GM23338 (cell line): Measurements from ENCODE around the gene KDR. TPM values are rescaled to one million over a fixed set of nuclear protein-coding genes. Genes with fewer than 3 reads are reported as not detected.

Experiments
- ATAC-seq: fragments of 200-7000 bp; cut with Tn5 transposase; 3 replicates; pipeline ENCODE4 v1.9.1; 2020
- DNase-seq: peaks from one replicate; pipeline ENCODE4 v3.0.0-alpha.2; 2015; ENCODE audit warnings: low spot score
- H2AFZ ChIP-seq: fragments of 200-600 bp; sonication (generic); 2 replicates; pipeline ENCODE4 v1.8.0; 2016; ENCODE audit warnings: antibody characterized with exemption, mild to moderate bottlenecking, moderate library complexity
- H3F3A ChIP-seq: fragments of 200-600 bp; sonication (generic); replicated peaks from 2 replicates; pipeline ENCODE4 v1.8.0; 2017; ENCODE audit warnings: antibody characterized with exemption, mixed run types, low read depth
- H3K27ac ChIP-seq: fragments of 200-600 bp; sonication (generic); 2 replicates; pipeline ENCODE4 v1.6.1; 2016; ENCODE audit warnings: low read depth
- H3K27me3 ChIP-seq: fragments of 200-600 bp; sonication (generic); 2 replicates; pipeline ENCODE4 v1.8.0; 2016; ENCODE audit warnings: mild to moderate bottlenecking, mixed run types, moderate library complexity; ENCODE audit not compliant: insufficient read depth
- H3K36me3 ChIP-seq: fragments of 200-600 bp; sonication (generic); 2 replicates; pipeline ENCODE4 v1.8.0; 2016; ENCODE audit warnings: mild to moderate bottlenecking; ENCODE audit not compliant: insufficient read depth
- H3K4me1 ChIP-seq: fragments of 200-600 bp; sonication (generic); 2 replicates; pipeline ENCODE4 v1.8.0; 2016; ENCODE audit warnings: mild to moderate bottlenecking, moderate library complexity; ENCODE audit not compliant: insufficient read depth
- H3K4me2 ChIP-seq: fragments of 200-600 bp; sonication (generic); 2 replicates; pipeline ENCODE4 v1.7.1; 2017; ENCODE audit warnings: mixed run types
- H3K4me3 ChIP-seq: fragments of 200-600 bp; sonication (generic); 2 replicates; pipeline ENCODE4 v1.6.1; 2016; ENCODE audit warnings: mixed run types
- H3K79me2 ChIP-seq: fragments of 200-600 bp; sonication (generic); replicated peaks from 2 replicates; pipeline ENCODE4 v1.8.0; 2017; ENCODE audit warnings: mild to moderate bottlenecking; ENCODE audit not compliant: insufficient read depth
- H3K9me2 ChIP-seq: fragments of 200-600 bp; sonication (generic); 2 replicates; pipeline ENCODE4 v1.8.0; 2017; ENCODE audit not compliant: insufficient read depth
- H4K20me1 ChIP-seq: fragments of 200-600 bp; sonication (generic); replicated peaks from 2 replicates; pipeline ENCODE4 v1.8.0; 2017; ENCODE audit warnings: mild to moderate bottlenecking; ENCODE audit not compliant: insufficient read depth
- H3K27ac Mint-ChIP-seq: 2 replicates; pipeline ENCODE4 v1.8.0; 2020; ENCODE audit warnings: inconsistent platforms, mild to moderate bottlenecking, moderate library complexity, mixed read lengths
- H3K27me3 Mint-ChIP-seq: 3 replicates; pipeline ENCODE4 v1.8.0; 2022; ENCODE audit warnings: low read depth, mild to moderate bottlenecking, moderate library complexity, mixed read lengths, inconsistent platforms; ENCODE audit not compliant: insufficient read depth, poor library complexity
- H3K36me3 Mint-ChIP-seq: 3 replicates; pipeline ENCODE4 v1.8.0; 2021; ENCODE audit warnings: low read depth, mild to moderate bottlenecking, inconsistent platforms, moderate library complexity, mixed read lengths
- H3K4me1 Mint-ChIP-seq: 3 replicates; pipeline ENCODE4 v1.8.0; 2020; ENCODE audit warnings: mild to moderate bottlenecking, inconsistent platforms, mixed read lengths
- H3K4me3 Mint-ChIP-seq: 3 replicates; pipeline ENCODE4 v1.8.0; 2021; ENCODE audit warnings: moderate library complexity, mild to moderate bottlenecking, inconsistent platforms, mixed read lengths
- H3K9me3 Mint-ChIP-seq: 3 replicates; pipeline ENCODE4 v1.8.0; 2020; ENCODE audit warnings: moderate library complexity, mild to moderate bottlenecking, inconsistent platforms, mixed read lengths
- CREB1 ChIP-seq: fragments of 250-450 bp; sonication (Bioruptor Pico); IDR thresholded peaks from 2 replicates; pipeline ENCODE4 v1.5.0; 2020; ENCODE audit warnings: low read depth, mild to moderate bottlenecking, moderate library complexity
- CTCF ChIP-seq, 2 experiments: fragments of 200-600 bp in 1 of 2; sonication (generic) in 1 of 2; conservative IDR thresholded peaks; 2 replicates each; pipeline versions ENCODE4 v1.5.1 to v1.6.1; 2016 to 2017; ENCODE audit warnings: antibody characterized with exemption in 2 of 2, low read depth in 2 of 2, mild to moderate bottlenecking in 2 of 2, moderate library complexity in 1 of 2
- ETS1 ChIP-seq: IDR thresholded peaks from 2 replicates; pipeline ENCODE4 v1.6.1; 2016; ENCODE audit warnings: antibody characterized with exemption
- EZH2 ChIP-seq: fragments of 200-600 bp; sonication (generic); IDR thresholded peaks from one replicate; pipeline ENCODE4 v1.8.0; 2017; ENCODE audit warnings: antibody characterized with exemption, mild to moderate bottlenecking, low read depth; ENCODE audit not compliant: unreplicated experiment
- EZH2phosphoT487 ChIP-seq: fragments of 200-600 bp; sonication (generic); IDR thresholded peaks from one replicate; pipeline ENCODE4 v1.8.1; 2018; ENCODE audit warnings: antibody characterized with exemption; ENCODE audit not compliant: unreplicated experiment
- JUNB ChIP-seq: IDR thresholded peaks from one replicate; pipeline ENCODE4 v1.6.1; 2016; ENCODE audit warnings: antibody characterized with exemption; ENCODE audit not compliant: unreplicated experiment
- NANOG ChIP-seq: IDR thresholded peaks from 2 replicates; pipeline ENCODE4 v1.6.1; 2016; ENCODE audit warnings: antibody characterized with exemption, borderline replicate concordance
- POLR2AphosphoS5 ChIP-seq: IDR thresholded peaks from 2 replicates; pipeline ENCODE4 v1.6.1; 2016; ENCODE audit warnings: antibody characterized with exemption, low read depth
- REST ChIP-seq: IDR thresholded peaks from one replicate; pipeline ENCODE4 v1.6.1; 2018; ENCODE audit warnings: antibody characterized with exemption; ENCODE audit not compliant: unreplicated experiment
- STAT1 ChIP-seq: IDR thresholded peaks from one replicate; pipeline ENCODE4 v1.6.1; 2016; ENCODE audit warnings: antibody characterized with exemption; ENCODE audit not compliant: unreplicated experiment
- ZNF114 ChIP-seq: fragments of 250-450 bp; sonication (Bioruptor Pico); IDR thresholded peaks from 2 replicates; pipeline ENCODE4 v1.5.0; 2020; ENCODE audit warnings: mild to moderate bottlenecking, moderate library complexity
- ZNF331 ChIP-seq: fragments of 250-450 bp; sonication (Bioruptor Pico); IDR thresholded peaks from 2 replicates; pipeline ENCODE4 v1.5.0; 2020; ENCODE audit warnings: low read depth, mild to moderate bottlenecking, moderate library complexity
- ZNF462 ChIP-seq: fragments of 250-450 bp; sonication (Bioruptor Pico); IDR thresholded peaks from 2 replicates; pipeline ENCODE4 v1.5.0; 2020; ENCODE audit warnings: mild to moderate bottlenecking, moderate library complexity
- polyA plus RNA-seq: library from polyadenylated mRNA; unstranded; fragments of >200 nt; fragmentation: Nextera tagmentation; extraction: Ambion mirVana; gene quantifications from 2 replicates; pipeline ENCODE4 v1.2.1, GENCODE V29; 2016
- total RNA-seq: library from RNA; depleted of rRNA; stranded (reverse); fragments of >200 nt; shearing (Covaris generic); gene quantifications from 2 replicates; pipeline ENCODE4 v1.2.3, GENCODE V29; 2014

The KDR gene
- total and polyA plus RNA-seq, 2 experiments from 2014 or later = 27.9 to 109 TPM

- Mint-ChIP-seq H3K27me3 (peaks cover 7% of the 10 kb centered on the region), H3K27ac (no peak overlapping the region), H3K36me3 (peaks cover 44% of the 10 kb centered on the region), H3K9me3 (no peaks in the 10 kb centered on the region), H3K4me1 (peaks cover 40% of the 10 kb centered on the region), H3K4me3 (no peak overlapping the region)
- Histone ChIP-seq H3K9me2 (no peaks in the 10 kb centered on the region), H3K27me3 (no peaks in the 10 kb centered on the region), H2AFZ (no peak overlapping the region), H3K4me2 (no peak overlapping the region), H3F3A (peaks cover 7% of the 10 kb centered on the region), H3K79me2 (no peaks in the 10 kb centered on the region), H3K27ac (no peak overlapping the region), H3K36me3 (peaks cover 24% of the 10 kb centered on the region), H3K4me3 (no peak overlapping the region), H4K20me1 (no peaks in the 10 kb centered on the region; the same call in 1 of the 2 replicates), H3K4me1 (peaks cover 11% of the 10 kb centered on the region)
- no peak for DNase-seq
- no peak for ATAC-seq
- TF ChIP-seq ZNF462 (CRISPR knock-in tag) (no peak), ETS1 (no peak), JUNB (no peak), CTCF (conservative IDR thresholded peaks at IDR 0.05; ENCODE audit: low read depth in 2 of 2) (no peak), STAT1 (no peak), NANOG (no peak), ZNF114 (CRISPR knock-in tag) (no peak), CREB1 (no peak), POLR2AphosphoS5 (no peak), EZH2phosphoT487 (no peak), ZNF331 (no peak), EZH2 (no peak), REST (no peak)
These were observed 47.8 kb downstream of the KDR start for GRCh38 chr4:55077577-55077976.
